ENCODE measurements around the gene ARMH4. TPM values are rescaled to one million over a fixed set of nuclear protein-coding genes. Genes with fewer than 3 reads are reported as not detected.

Gene ARMH4
- total RNA-seq, 2 donors from 2014 or later: 17.3 to 30.7 TPM

DNA sequence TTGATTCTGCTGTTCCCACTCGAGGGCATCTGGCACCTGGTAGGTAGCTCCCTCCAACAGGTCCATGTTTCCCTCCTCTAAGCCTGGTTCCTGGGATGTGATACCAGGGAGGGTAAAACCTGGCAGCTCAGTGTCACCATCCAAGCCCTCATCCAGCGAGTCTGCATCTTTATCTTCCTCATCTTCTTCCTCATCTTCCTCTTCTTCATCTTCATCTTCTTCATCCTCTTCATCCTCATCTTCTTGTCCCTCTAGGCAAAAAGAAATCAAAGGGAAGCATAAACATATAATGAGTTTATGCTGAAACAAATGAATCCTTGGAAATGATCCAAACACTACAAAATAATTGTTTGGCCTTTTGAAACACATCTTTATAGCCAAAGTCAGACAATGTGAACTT, 55.3 kb downstream of the ARMH4 start:
- no peak for DNase-seq
- 60 to 91% methylated on average over 1 to 2 of the region's 2 CpGs for WGBS, 2 experiments (ENCODE audit: insufficient coverage in 1 of 2, insufficient read length in 1 of 2)
- Histone ChIP-seq H3K27ac (ENCODE audit: low read depth, low read length) (no peak overlapping the region), H3K27me3 (ENCODE audit: control insufficient read depth, insufficient read depth, low read length, poor library complexity, severe bottlenecking) (no peaks in the 10 kb centered on the region), H3K9me3 (ENCODE audit: control insufficient read depth, low read length) (no peaks in the 10 kb centered on the region), H3K4me3 (ENCODE audit: low read length) (no peak overlapping the region), H3K9ac (ENCODE audit: extremely low read depth, low read length, poor library complexity, severe bottlenecking) (no peak overlapping the region), H3K4me1 (ENCODE audit: control insufficient read depth, insufficient read depth, low read length) (no peaks in the 10 kb centered on the region), H3K36me3 (ENCODE audit: control insufficient read depth, insufficient read depth, low read length) (no peaks in the 10 kb centered on the region)
- H3K27ac Mint-ChIP-seq: no peak overlapping the region
- H3K9me3 Mint-ChIP-seq: peaks cover 3% of the 10 kb centered on the region
- H3K4me1 Mint-ChIP-seq: no peaks in the 10 kb centered on the region
- TF ChIP-seq, protein P1, sequence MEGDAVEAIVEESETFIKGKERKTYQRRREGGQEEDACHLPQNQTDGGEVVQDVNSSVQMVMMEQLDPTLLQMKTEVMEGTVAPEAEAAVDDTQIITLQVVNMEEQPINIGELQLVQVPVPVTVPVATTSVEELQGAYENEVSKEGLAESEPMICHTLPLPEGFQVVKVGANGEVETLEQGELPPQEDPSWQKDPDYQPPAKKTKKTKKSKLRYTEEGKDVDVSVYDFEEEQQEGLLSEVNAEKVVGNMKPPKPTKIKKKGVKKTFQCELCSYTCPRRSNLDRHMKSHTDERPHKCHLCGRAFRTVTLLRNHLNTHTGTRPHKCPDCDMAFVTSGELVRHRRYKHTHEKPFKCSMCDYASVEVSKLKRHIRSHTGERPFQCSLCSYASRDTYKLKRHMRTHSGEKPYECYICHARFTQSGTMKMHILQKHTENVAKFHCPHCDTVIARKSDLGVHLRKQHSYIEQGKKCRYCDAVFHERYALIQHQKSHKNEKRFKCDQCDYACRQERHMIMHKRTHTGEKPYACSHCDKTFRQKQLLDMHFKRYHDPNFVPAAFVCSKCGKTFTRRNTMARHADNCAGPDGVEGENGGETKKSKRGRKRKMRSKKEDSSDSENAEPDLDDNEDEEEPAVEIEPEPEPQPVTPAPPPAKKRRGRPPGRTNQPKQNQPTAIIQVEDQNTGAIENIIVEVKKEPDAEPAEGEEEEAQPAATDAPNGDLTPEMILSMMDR (conservative IDR thresholded peaks at IDR 0.05): no peak
- peaks cover 18% of the 10 kb centered on the region for H3K36me3 Mint-ChIP-seq (ENCODE audit: low read depth)
- no peak overlapping the region for H3K4me3 Mint-ChIP-seq
- H3K27me3 Mint-ChIP-seq (ENCODE audit: insufficient read depth): no peaks in the 10 kb centered on the region

DNA sequence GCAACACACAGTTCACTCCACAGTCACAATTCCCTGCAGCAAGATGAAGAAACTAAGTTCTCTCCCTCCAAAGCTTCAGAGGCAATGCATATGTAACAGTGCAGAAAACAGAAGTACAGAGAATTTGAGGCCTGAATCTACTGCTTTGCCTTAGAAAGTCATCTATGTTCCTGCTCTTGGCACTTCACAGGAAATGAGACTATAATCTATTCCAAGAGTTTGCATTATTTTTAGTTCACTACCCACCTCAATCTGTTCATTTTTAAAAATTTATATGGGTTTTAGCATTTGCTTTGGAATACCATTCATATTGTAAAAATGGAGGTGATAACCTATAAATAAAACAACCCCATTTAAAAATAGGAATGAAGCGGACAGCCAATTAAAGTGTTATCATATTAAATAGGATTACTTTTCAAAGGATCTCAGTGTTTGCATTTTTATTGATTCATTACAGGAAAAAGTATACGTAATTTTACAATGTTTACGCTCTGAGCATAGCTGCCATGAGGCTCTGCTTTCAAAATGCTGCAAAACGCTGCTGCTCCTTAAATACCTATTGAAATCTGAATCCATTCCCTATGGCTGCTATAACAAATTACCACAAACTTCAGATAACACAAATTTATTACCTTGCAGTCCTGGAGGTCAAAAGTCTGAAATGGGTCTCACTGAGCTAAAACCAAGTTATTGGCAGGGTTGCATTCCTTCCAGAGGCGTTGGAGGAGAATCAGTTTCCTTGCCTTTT, 60.0 kb downstream of the ARMH4 start:
- WGBS, 2 experiments (ENCODE audit: insufficient coverage in 1 of 2, insufficient read length in 1 of 2): 92 to 96% methylated on average over 4 of the region's 5 CpGs
- no peak overlapping the region for H3K4me3 ChIP-seq (ENCODE audit: low read length)
- H3K27me3 ChIP-seq (ENCODE audit: control insufficient read depth, insufficient read depth, low read length, poor library complexity, severe bottlenecking): no peaks in the 10 kb centered on the region
- no peak overlapping the region for H3K27ac ChIP-seq (ENCODE audit: low read depth, low read length)
- H3K4me1 Mint-ChIP-seq: no peaks in the 10 kb centered on the region
- TF ChIP-seq, protein P1 (conservative IDR thresholded peaks at IDR 0.05): no peak
- no peaks in the 10 kb centered on the region for H3K9me3 Mint-ChIP-seq
- peaks cover 24% of the 10 kb centered on the region for H3K36me3 Mint-ChIP-seq (ENCODE audit: low read depth)
- H3K27ac Mint-ChIP-seq: no peak overlapping the region
- no peak for DNase-seq
- H3K4me3 Mint-ChIP-seq: no peak overlapping the region
- no peak overlapping the region for H3K9ac ChIP-seq (ENCODE audit: extremely low read depth, low read length, poor library complexity, severe bottlenecking)
- H3K9me3 ChIP-seq (ENCODE audit: control insufficient read depth, low read length): no peaks in the 10 kb centered on the region
- H3K27me3 Mint-ChIP-seq (ENCODE audit: insufficient read depth): no peaks in the 10 kb centered on the region
- no peaks in the 10 kb centered on the region for H3K4me1 ChIP-seq (ENCODE audit: control insufficient read depth, insufficient read depth, low read length)
- no peaks in the 10 kb centered on the region for H3K36me3 ChIP-seq (ENCODE audit: control insufficient read depth, insufficient read depth, low read length)

GRCh38 chr14:58089612-58090011, 62.4 kb downstream of the ARMH4 start:
- Histone ChIP-seq H3K4me3 (ENCODE audit: low read length) (no peak overlapping the region), H3K36me3 (ENCODE audit: control insufficient read depth, insufficient read depth, low read length) (no peaks in the 10 kb centered on the region), H3K27me3 (ENCODE audit: control insufficient read depth, insufficient read depth, low read length, poor library complexity, severe bottlenecking) (no peaks in the 10 kb centered on the region), H3K27ac (ENCODE audit: low read depth, low read length) (no peak overlapping the region), H3K9me3 (ENCODE audit: control insufficient read depth, low read length) (no peaks in the 10 kb centered on the region), H3K9ac (ENCODE audit: extremely low read depth, low read length, poor library complexity, severe bottlenecking) (no peak overlapping the region), H3K4me1 (ENCODE audit: control insufficient read depth, insufficient read depth, low read length) (no peaks in the 10 kb centered on the region)
- Mint-ChIP-seq H3K4me1 (peaks cover 2% of the 10 kb centered on the region), H3K4me3 (no peak overlapping the region), H3K27me3 (ENCODE audit: insufficient read depth) (no peaks in the 10 kb centered on the region), H3K9me3 (no peaks in the 10 kb centered on the region), H3K27ac (no peak overlapping the region), H3K36me3 (ENCODE audit: low read depth) (peaks cover 19% of the 10 kb centered on the region)
- no peak for DNase-seq
- TF ChIP-seq, protein P1 (conservative IDR thresholded peaks at IDR 0.05): no peak
- 95 to 98% methylated on average over 3 of the region's 3 CpGs for WGBS, 2 experiments (ENCODE audit: insufficient coverage in 1 of 2, insufficient read length in 1 of 2)
